GM21619 (cell line): ENCODE data around the gene PLG.
"Not testable (repeated sequence)": the region's sequence is repeated elsewhere in the genome, so short reads cannot be mapped to it uniquely, and the experiment has no call there.

Source experiments
- ATAC-seq: cut with Tn5 transposase; IDR thresholded peaks from one replicate; pipeline ENCODE4 v1.9.1; 2021; ENCODE audit not compliant: unreplicated experiment

The PLG gene

DNA sequence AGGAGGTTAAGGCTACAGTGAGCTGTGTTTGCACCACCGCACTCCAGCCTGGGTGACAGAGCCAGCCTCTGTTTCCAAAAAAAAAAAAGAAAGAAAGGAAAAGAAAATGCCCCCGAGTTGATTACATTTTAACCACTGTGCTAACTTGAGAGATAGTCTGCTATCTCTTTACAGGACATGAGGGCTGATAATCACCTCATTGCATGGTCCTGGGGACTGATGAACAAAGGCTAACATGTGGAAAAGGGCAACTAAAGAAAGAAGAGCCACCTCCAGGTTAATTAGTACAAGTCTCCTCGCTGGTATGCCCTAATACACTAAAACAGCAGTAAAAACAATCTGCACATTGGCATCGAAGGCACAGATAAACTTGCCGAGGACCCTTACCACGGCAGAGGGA lies 4.2 kb upstream of the PLG start:
- no peak for ATAC-seq

GRCh38 chr6:160704688-160705087 lies 2.6 kb downstream of the PLG start:
- not testable (repeated sequence) for ATAC-seq

GRCh38 chr6:160708993-160709392 lies 6.9 kb downstream of the PLG start:
- ATAC-seq: not testable (repeated sequence)

DNA sequence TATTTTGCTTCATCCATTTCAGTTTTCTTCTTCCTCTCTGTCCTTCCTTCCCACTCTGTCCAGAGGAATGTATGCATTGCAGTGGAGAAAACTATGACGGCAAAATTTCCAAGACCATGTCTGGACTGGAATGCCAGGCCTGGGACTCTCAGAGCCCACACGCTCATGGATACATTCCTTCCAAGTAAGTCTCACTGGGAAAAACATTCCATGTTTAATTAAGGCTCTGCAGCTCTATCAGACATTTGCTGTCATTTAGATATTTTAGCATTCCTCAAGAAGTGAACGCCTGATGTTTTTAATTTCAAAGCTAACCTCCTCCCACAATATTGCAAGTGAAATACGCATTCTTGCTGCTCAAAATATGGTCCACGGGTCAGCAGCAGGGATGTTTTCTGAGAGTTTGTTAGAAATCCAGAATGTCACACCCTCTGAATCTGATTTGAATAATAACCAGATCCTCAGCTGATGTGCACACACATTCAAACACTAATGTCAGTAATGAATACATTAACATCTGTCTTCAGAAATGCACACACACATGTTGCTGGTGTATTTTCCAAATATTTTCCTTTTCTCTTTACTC lies 12.8 kb downstream of the PLG start:
- no peak for ATAC-seq

DNA sequence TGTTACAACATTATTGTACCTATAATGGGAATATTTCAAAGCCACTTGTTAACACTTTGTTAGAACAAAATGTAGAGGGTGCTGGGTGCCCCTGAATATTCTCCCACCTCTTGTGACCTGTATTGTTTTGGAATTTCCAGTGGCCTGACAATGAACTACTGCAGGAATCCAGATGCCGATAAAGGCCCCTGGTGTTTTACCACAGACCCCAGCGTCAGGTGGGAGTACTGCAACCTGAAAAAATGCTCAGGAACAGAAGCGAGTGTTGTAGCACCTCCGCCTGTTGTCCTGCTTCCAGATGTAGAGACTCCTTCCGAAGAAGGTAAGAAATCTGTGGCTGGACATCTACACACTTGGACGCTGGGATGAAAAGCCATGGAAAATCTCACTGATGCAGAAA lies 28.9 kb downstream of the PLG start:
- no peak for ATAC-seq

DNA sequence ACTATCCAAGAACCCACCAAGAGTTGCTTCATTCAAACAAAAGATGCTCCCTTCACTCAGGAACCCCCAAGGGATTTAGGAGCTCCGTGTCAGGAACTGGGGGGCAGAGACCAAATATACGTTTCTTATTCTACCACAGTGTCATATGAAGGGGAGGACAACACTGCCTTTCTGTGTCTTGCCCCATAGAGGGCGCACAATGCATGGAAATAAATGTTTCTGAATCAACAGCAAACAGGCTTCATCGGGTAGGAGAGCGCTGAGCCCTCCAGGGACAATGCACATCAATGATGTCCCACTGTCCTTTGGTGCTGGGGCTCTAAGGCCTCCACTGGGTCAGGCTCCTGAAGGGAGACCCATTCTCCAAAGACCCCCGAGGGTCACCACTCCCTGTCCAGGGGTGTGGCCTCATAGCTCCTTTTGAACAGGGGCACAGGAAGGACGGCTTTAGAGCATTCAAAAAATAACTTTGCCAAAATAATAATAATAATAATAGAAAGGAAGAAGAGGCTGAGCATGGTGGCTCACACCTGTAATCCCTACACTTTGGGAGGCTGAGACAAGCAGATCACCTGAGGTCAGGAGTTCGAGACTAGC lies 31.1 kb downstream of the PLG start:
- peak; percentile 80 for ATAC-seq

DNA sequence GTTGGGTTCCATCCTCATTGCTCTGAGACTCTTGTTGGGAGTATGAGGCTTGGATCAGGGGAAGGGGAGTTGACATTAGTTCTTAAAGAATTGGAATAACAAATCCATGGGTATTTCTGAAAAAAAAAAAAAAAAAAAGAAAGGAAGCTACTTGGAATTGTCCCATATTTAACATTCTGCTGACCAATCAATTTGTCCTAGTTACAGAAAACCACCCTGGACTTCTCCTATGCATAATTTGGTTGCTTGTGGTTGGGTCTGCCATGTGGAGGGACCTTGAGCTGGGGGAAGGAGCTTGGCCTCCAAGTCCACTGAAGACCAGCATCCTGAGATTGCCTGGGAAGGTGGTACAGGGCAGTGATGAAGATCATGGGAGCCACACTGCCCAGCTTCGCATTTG lies 32.6 kb downstream of the PLG start:
- ATAC-seq: no peak

- peak; percentile 74 for ATAC-seq
Observed at GRCh38 chr6:160735523-160735922, 33.5 kb downstream of the PLG start.

DNA sequence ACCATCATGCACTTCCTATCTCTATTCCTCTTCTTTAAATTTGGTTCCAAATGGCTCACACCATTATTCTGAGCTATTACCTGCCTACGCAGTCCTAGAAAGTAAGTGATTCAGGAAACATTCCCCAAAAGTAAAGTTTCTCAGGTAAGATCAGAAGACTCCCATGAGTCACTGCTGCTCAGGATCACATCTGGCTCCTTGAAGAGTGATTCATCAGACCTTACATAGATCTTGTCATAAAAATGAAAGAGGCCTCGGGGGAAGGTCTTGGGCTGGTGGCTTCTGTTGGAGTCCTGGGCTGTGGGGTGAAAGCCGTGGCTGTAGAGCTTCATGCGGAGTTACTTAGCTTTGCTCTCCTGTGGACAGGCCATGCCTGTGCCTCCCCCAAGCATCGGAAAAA lies 35.9 kb downstream of the PLG start:
- ATAC-seq: no peak

DNA sequence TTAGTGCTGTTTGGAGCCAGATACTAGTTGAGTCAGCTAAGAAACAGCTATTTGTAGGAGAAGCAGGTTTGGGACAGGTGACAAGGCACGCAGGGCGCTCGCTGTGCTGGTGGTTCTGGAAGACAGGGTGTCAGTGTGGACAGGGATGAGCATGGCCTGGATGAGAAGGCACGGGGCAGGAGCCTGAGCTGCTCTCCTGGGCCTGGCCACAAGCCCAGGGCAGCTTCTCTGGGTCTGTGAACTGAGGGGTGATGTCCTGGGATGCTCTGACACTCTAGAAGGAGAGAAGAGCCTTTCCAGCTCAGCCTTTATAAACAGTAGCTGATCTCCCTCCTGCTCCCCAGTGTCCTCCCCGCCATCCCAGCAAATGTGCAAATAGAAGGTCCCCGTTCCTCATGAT lies 37.9 kb downstream of the PLG start:
- no peak for ATAC-seq

DNA sequence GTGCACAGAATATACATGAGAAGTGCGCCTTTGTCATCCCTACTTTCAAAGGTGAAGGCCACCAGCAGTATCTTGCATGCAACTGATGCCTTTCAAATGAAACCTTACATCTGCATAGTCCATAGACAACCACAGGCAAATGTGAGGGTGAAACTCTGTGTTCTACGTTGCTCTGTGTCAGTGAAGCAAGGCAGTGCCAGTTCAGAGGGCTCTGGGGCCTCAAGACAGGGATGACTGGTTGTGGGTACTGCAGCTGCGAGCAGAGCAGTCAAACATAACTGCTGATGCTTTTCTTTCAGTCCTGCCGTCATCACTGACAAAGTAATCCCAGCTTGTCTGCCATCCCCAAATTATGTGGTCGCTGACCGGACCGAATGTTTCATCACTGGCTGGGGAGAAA lies 39.0 kb downstream of the PLG start:
- ATAC-seq: peak; percentile 97

DNA sequence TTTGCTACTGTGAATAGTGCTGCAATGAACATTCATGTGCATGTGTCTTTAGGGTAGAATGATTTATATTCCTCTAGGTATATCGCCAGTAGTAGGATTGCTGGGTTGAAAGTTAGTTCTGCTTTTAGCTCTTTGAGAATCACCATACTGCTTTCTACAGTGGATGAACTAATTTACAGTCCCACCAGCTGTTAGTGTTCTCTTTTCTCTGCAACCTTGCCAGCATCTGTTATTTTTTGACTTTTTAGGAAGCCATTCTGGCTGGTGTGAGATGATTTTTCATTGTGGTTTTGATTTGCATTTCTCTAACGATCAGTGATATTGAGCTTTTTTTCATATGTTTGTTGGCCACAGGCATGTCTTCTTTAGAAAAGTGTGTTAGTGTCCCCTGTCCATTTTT lies 40.0 kb downstream of the PLG start:
- peak; percentile 50 for ATAC-seq

- ATAC-seq: peak; percentile 92
Observed at GRCh38 chr6:160750276-160750689, 48.2 kb downstream of the PLG start.

DNA sequence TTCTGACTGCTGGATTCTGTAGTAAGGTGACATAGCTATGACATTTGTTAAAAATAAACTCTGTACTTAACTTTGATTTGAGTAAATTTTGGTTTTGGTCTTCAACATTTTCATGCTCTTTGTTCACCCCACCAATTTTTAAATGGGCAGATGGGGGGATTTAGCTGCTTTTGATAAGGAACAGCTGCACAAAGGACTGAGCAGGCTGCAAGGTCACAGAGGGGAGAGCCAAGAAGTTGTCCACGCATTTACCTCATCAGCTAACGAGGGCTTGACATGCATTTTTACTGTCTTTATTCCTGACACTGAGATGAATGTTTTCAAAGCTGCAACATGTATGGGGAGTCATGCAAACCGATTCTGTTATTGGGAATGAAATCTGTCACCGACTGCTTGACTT lies 51.2 kb downstream of the PLG start:
- ATAC-seq: not testable (repeated sequence)

GRCh38 chr6:160755165-160755564 lies 53.1 kb downstream of the PLG start:
- ATAC-seq: no peak

- ATAC-seq: no peak
Observed at GRCh38 chr6:160756021-160756420, 54.0 kb downstream of the PLG start.

DNA sequence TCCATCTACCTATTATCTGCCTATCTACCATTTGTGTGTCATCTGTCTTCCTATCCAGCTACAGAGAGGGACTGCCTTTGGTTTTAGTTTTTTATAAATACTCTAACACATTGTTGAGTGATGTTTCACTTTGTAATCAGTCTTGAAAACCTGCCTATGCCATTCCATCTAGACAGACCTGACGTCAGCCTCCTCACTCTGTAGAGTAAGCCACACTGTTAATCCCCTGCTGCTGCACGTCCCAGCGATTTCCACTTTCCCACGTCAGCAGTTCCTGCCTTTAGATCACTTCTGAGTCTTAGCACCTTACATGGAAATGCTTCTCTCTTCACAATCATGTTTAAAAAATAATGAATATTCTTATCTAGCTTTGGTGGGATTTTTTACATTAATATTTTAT lies 54.8 kb downstream of the PLG start:
- no peak for ATAC-seq

DNA sequence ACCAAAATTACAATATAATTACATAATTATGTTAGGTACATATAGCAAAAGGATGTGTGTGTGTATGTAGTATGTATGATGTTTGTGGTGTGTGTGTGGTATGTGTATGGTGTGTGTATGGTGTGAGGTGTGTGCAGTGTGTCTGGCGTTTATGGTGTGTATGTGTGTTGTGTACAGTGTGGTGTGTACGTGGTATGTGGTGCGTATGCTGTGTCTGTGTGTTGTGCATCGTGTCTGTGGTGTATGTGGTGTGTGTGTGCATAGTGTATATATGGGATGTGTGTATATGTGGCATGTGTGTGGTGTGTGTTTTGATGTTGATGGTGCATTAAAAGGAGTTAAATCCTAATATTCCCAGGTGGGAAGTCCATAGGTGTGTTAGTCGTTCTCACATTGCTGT lies 62.8 kb downstream of the PLG start:
- ATAC-seq: no peak

DNA sequence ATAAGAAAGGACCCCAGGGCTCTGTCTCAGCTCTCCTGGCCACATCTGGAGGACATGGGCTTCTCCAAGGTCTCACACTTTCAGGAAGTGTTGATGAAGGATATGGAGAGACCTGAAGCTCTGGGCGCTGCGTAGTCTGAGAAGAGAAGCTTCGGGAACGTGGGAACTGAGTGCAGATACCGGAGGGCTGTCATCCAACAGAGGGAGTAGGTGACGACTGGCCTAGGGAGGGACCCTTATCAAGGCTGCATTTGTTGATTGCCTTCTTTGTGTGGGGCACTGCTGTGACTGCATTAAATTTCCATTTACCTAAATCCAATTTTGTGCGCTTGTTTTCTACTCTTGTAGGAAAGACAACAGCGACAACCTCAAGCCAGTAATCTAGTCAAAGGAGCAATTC lies 63.4 kb downstream of the PLG start:
- no peak for ATAC-seq

- peak; percentile 4 for ATAC-seq
Observed at GRCh38 chr6:160766657-160766988, 64.6 kb downstream of the PLG start.

DNA sequence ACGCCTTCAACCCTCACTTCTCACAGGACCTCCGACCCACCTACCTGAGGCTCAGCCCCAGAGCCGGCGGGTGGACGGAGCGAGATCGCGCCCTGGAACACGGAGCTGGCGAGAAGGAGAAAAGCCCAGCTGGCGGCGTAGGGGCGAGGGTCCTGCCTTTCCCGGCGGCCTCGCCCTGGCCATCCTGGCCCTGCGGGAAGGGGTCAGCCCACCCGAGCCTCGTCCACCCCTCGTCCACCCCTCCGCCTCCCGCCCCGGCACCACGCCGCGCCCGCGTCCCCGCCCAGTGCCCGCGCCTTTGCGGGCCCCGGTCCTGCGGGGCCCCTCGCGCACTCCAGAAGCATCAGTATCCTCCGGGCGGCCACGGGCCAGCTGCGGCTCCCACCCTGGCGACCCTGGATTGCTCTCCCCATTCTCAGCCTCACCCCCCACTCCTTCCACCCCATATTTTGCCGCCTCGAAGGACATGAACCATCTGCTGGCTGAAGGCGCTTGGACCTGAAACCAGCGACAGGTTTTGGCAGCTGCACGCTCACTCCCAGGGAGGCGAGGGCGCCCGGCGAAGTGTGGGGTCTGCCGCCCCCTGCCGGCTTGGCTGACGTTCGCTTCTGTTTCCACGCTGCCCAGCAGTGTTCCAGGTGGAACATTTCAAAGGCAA lies 65.1 kb downstream of the PLG start:
- peak; percentile 95 for ATAC-seq

DNA sequence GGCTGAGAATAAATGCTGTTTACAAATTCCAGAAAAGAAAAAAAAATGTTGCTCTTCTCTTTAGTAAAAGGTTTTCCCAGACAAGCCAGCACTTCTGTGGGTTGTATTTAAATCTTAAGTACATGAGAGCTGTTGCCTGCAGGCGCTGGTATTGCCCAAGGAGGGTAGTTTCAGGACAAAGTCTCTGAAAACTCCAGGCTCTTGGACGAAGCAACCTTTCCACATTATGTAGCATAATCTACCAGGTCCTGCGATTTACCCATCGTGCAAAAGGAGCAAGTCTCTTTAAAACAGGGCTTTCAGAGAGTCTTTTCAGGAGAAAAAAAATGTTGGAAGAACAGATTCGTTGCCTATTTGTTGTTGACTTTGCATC lies 65.6 kb downstream of the PLG start:
- peak; percentile 9 for ATAC-seq

GRCh38 chr6:160768101-160768500 lies 66.1 kb downstream of the PLG start:
- no peak for ATAC-seq
